Osteocyte (in vitro differentiated cells): Measurements from ENCODE around the gene ATP6V1B1. TPM values are rescaled to one million over a fixed set of nuclear protein-coding genes. Genes with fewer than 3 reads are reported as not detected.

Source experiments
- DNase-seq: peaks from one replicate; pipeline ENCODE4 v3.0.0; 2021; ENCODE audit warnings: mixed read lengths; ENCODE audit not compliant: unreplicated experiment; ENCODE audit errors: extremely low spot score
- H3K27ac Mint-ChIP-seq: one replicate; pipeline ENCODE4 v1.8.0; 2021; ENCODE audit warnings: mild to moderate bottlenecking, mixed read lengths; ENCODE audit not compliant: unreplicated experiment
- H3K27me3 Mint-ChIP-seq: one replicate; pipeline ENCODE4 v1.8.0; 2021; ENCODE audit warnings: mixed read lengths; ENCODE audit not compliant: unreplicated experiment
- H3K36me3 Mint-ChIP-seq: one replicate; pipeline ENCODE4 v1.8.0; 2021; ENCODE audit warnings: mixed read lengths; ENCODE audit not compliant: unreplicated experiment
- H3K4me1 Mint-ChIP-seq: one replicate; pipeline ENCODE4 v1.8.0; 2021; ENCODE audit warnings: mixed read lengths; ENCODE audit not compliant: unreplicated experiment
- H3K4me3 Mint-ChIP-seq: one replicate; pipeline ENCODE4 v1.8.0; 2021; ENCODE audit warnings: mild to moderate bottlenecking, moderate library complexity, mixed read lengths; ENCODE audit not compliant: unreplicated experiment
- H3K9me3 Mint-ChIP-seq: one replicate; pipeline ENCODE4 v1.8.0; 2021; ENCODE audit warnings: mixed read lengths; ENCODE audit not compliant: unreplicated experiment
- total RNA-seq: library from RNA; stranded (reverse); gene quantifications from 2 replicates; pipeline ENCODE4 v1.2.1, GENCODE V29; 2021
- TF ChIP-seq, protein P1 (sequence below): fragments of 200-600 bp; sonication (generic); IDR thresholded peaks from 2 replicates; pipeline ENCODE4 v1.5.0; 2021; ENCODE audit warnings: antibody characterized with exemption, mild to moderate bottlenecking, moderate library complexity

Gene ATP6V1B1
- total RNA-seq, 1 donor from 2014 or later = 6.3 TPM

DNA sequence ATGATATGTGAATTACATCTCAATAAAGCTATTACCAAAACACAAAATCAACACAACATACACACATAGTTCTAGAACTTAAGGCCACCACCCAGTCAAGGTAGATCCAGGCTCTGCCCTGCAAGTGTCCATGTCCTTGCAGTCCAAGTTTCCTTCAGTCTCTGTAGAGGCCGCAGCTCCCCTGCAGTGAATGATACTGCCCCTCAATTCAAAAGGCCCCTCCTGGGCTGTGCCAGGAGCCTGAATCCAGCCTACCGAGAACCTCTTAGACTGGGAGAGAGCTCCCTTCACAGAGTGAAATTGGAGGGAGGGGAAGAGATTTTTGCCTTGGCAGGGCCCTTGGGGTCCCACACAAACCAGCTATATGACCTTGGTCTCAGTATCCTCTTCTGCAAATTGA lies 42.5 kb upstream of the ATP6V1B1 start:
- H3K27me3 Mint-ChIP-seq = peaks cover 92% of the 10 kb centered on the region
- TF ChIP-seq, protein P1, sequence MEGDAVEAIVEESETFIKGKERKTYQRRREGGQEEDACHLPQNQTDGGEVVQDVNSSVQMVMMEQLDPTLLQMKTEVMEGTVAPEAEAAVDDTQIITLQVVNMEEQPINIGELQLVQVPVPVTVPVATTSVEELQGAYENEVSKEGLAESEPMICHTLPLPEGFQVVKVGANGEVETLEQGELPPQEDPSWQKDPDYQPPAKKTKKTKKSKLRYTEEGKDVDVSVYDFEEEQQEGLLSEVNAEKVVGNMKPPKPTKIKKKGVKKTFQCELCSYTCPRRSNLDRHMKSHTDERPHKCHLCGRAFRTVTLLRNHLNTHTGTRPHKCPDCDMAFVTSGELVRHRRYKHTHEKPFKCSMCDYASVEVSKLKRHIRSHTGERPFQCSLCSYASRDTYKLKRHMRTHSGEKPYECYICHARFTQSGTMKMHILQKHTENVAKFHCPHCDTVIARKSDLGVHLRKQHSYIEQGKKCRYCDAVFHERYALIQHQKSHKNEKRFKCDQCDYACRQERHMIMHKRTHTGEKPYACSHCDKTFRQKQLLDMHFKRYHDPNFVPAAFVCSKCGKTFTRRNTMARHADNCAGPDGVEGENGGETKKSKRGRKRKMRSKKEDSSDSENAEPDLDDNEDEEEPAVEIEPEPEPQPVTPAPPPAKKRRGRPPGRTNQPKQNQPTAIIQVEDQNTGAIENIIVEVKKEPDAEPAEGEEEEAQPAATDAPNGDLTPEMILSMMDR = no peak
- no peak overlapping the region for H3K4me3 Mint-ChIP-seq
- peaks cover 11% of the 10 kb centered on the region for H3K4me1 Mint-ChIP-seq
- H3K27ac Mint-ChIP-seq = no peak overlapping the region
- no peaks in the 10 kb centered on the region for H3K9me3 Mint-ChIP-seq
- DNase-seq = no peak
- peaks cover 3% of the 10 kb centered on the region for H3K36me3 Mint-ChIP-seq

DNA sequence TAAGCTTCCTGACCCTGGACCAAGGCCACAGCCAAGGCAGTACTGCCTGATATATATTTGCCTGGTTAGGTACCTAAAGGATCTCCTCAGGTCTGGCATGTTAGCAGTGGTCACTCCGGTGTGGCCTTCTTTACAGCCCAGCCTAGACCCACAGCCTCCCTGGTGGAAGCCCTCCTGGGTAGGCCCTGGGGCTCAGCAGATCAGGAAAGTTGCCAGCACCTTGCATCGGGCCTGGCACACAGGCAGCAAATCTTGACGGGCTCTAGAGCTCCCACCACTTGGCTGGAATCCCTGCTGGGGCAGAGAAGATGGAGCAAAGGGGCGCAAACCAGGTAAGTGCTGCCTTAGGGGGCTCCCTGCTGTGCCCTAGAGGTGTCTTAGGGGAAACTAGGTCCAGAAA lies 40.9 kb upstream of the ATP6V1B1 start:
- Mint-ChIP-seq H3K27ac (no peak overlapping the region), H3K36me3 (peaks cover 7% of the 10 kb centered on the region), H3K4me3 (no peak overlapping the region), H3K4me1 (peaks cover 4% of the 10 kb centered on the region), H3K9me3 (no peaks in the 10 kb centered on the region), H3K27me3 (peaks cover 92% of the 10 kb centered on the region)
- DNase-seq = no peak
- TF ChIP-seq, protein P1 = no peak

DNA sequence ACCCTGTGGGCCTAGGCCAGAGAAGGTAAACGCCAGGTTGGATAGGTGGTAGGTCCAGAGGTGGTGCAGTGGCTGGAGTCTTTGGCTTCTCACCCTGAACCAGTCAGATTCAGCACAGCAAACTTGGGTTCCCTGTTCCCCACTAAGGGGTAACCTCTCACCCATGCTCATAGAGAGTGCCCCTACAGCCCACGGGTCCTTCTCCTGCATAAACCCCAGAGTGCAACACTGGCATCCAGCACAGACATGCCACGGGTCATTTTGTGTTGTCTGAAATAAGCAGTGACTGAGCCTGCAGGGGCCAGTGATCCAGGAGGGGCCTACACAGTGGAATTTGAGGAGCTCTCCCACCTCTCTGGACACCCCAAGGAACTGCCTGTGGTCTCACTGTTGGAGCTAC lies 40.5 kb upstream of the ATP6V1B1 start:
- H3K9me3 Mint-ChIP-seq = no peaks in the 10 kb centered on the region

DNA sequence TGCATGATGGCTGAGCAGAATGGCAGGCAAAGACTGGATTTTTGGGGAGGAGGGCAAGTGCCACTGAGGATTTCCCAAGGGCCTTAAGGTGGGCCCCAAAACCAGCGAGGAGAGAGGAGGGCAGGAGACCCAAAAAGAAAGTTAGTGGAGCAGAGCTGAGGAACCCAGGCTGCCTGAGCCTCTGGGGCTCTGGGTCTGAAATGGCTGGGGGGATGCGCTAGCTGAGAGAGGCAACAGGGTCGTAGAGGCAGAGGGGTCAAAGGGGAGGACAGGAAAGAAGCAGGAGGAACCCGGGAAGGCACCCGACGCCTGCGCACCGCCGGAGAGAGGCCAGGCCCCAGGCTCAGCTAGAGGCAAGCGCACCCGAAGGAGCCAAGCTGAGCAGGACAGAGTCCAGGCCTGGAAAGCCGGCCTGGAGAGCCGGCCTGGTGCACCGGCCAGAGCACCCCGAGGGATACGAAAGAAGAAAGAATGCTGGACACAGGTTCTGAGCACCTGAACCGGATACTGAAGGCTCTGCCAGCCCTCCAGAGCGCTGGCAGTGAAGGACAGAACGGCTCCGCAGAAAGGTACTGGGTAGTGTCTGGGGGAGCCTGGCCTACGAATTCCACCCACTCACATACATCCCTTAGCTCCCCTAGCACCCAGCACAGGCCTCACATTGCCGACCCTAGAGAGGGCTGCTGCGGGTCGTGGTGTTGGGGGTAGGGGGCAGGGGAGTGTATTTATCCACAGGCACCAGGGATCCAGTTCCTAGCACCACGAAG lies 39.5 kb upstream of the ATP6V1B1 start:
- Mint-ChIP-seq H3K4me1 (peaks cover 7% of the 10 kb centered on the region), H3K9me3 (no peaks in the 10 kb centered on the region), H3K4me3 (no peak overlapping the region), H3K36me3 (peaks cover 4% of the 10 kb centered on the region), H3K27ac (no peak overlapping the region), H3K27me3 (peaks cover 80% of the 10 kb centered on the region)
- TF ChIP-seq, protein P1 = no peak
- no peak for DNase-seq

More for the DNA sequence above, 40.5 kb upstream of the ATP6V1B1 start:
- Mint-ChIP-seq H3K27me3 (peaks cover 90% of the 10 kb centered on the region), H3K4me3 (no peak overlapping the region), H3K36me3 (peaks cover 7% of the 10 kb centered on the region), H3K4me1 (peaks cover 7% of the 10 kb centered on the region), H3K27ac (no peak overlapping the region)
- TF ChIP-seq, protein P1 = no peak
- no peak for DNase-seq

DNA sequence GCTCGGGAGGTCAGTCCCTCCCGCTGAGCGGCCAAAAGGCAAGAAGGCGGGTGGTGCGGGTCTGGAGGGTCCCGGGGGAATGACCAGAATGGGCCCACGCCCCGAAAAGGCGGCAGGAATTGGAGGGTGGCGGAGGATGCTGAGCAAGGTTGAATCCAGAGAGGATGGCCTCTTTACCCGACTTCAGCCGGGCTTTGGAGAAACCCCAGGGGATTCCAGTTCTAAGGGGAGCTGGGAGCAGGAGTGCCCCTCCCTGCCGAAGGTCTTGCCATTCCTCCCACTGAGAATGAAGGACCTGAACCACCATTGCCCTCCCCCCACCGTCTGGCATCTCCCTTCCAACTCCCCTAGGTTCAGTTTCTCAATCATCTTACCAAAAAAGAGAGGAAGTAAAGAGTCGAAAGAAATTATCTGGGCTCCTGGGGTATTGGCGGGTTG lies 38.9 kb upstream of the ATP6V1B1 start:
- Mint-ChIP-seq H3K4me1 (peaks cover 7% of the 10 kb centered on the region), H3K36me3 (peaks cover 3% of the 10 kb centered on the region), H3K27ac (no peak overlapping the region), H3K27me3 (peaks cover 74% of the 10 kb centered on the region), H3K4me3 (no peak overlapping the region), H3K9me3 (no peaks in the 10 kb centered on the region)
- DNase-seq = no peak
- TF ChIP-seq, protein P1 = no peak
